Measurements from ENCODE around the gene MOB2.
A peak's percentile ranks its signal among the peaks of the same experiment; 100 is the strongest.

Gene MOB2

DNA sequence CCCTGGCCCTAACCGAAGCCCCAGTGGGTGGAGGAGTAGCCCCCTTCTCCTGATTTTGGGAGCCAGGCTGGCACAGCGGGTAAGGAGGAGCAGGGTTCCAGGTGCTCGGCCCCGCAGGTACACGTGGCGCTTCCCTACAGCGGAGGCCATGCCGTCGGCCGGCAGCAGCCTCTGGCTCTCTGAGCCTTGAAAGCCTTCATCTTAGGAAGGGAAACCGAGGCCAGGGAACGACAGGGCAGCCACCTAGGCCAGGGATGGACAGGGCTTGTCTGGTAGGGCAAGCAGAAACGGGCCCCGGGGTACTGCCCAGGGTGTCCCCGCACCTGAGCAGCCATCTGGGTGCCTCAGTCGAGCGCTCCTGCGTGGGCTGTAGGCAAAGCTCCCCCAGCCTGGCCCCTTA, 28.7 kb downstream of the MOB2 start:
- no peak for DNase-seq (ENCODE audit: low read depth in 2 of 3, low spot score in 2 of 3)

DNA sequence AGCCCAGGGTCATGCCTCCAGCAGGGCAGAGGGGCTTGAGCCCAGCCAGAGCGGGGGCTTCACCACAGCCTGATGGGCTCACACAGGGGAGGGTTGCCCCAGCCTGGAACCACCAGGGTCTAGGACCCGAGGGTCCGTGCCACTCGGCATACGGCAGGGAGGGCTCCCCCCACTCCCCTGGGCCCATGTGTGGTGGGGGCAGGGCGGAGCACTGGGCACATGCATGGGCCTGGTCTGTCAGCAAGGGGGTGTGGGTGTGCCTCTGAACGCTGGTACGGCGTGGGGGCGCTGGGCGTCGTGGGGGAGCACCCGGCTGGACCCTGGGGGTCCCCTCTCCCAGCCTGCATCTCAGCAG, 29.3 kb downstream of the MOB2 start:
- DNase-seq (ENCODE audit: low read depth in 2 of 3, low spot score in 2 of 3), result no peak

DNA sequence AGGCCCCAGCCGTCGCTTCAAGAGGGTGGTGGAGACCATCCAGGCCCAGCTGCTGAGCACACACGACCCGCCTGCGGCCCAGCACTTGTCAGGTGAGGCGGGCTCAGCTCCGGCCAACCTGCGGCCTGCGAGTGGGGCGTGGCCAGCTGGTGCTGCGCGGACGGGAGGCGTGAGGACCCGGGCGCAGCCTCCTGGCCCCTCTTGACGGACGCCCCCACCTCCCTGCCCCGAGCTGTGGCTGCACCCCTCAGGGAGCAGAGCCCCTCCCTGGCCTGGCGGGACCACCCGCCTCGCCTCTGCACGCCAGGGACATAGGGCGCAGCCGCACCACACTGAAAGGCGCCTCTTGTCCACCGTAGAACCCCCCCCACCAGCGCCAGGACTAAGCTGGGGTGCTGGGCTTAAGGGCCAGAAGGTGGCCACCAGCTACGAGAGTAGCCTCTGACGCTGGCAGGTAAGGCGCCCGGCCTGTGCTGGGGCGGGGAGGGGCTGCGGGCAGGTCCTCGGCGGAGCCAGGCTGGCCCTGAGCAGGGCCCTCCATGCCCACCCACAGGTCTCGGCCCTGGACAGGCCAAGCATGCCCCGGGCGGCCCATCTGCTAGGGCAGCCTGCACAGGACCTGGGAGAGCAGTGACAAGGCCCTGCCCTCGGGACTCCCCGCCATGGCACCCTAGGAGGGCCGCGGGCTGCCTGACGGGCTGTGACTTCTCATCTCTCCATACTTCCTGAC, 29.8 kb downstream of the MOB2 start:
- no peak for DNase-seq (ENCODE audit: low read depth in 2 of 3, low spot score in 2 of 3)

DNA sequence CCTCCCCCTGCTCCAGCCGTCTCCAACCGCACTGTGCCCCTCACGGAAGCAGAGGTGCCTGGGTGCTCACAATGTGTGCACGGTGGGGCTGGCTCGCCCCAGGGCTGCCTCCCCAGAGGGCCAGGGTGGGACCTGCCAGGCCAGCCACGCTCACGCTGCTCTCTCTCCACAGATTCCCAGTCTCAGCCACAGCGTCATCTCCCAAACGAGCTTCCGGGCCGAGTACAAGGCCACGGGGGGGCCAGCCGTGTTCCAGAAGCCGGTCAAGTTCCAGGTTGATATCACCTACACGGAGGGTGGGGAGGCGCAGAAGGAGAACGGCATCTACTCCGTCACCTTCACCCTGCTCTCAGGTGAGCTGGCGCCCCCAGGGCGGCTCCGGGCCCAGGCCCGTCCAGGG, 30.4 kb downstream of the MOB2 start:
- no peak for DNase-seq (ENCODE audit: low read depth in 2 of 3, low spot score in 2 of 3)

DNA sequence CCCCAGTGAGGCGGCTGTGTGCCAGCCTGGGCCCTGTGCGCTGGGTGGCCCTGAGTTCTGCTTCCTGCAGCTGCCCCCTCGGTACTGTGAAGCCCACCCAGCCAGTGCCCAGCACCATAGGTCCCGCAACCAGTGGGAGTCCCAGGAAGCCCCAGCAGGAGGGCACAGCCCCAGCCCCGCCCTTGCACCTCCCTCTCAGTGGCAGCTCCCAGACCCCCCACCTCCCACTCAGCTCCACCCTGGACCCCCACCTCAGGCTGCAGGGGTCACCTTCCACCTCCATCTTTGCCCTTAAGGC, 30.9 kb downstream of the MOB2 start:
- DNase-seq (ENCODE audit: low read depth in 2 of 3, low spot score in 2 of 3), result no peak

DNA sequence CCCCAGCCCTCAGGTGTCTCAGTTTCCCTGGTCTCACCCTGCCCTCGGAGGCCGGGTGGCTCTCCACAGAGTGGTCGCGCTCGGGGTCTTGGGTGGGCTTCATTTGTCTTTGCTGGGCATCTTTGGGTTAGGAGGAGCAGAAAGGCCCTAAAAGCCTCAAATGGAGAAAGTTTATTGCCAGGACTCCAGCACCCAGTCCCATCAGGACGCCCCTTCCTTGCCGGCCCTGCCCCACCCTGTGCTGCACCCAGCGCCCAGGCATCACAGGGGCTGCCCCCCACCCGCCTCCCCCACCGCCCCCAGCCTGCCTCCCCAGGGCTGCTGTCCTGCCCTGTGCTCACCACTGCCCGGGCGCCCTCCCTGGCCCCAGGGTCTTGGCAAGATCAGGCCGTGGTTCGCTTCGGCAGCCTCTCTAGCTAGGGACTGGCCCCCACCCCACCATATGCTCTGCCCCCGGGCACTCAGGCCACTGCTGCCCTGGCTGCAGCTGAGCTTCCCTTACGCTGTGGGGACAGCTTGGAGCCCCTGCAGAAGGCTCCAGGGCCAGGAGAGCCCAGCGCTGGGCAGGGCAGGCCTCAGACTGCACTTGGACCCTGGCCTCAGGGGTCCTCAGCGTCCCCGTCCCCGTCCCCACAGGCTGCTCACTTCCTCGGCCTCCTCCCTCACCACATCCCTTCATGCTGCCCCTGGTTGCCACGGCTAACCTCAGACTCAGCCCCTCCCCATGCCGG, 31.4 kb downstream of the MOB2 start:
- no peak for DNase-seq (ENCODE audit: low read depth in 2 of 3, low spot score in 2 of 3)

DNA sequence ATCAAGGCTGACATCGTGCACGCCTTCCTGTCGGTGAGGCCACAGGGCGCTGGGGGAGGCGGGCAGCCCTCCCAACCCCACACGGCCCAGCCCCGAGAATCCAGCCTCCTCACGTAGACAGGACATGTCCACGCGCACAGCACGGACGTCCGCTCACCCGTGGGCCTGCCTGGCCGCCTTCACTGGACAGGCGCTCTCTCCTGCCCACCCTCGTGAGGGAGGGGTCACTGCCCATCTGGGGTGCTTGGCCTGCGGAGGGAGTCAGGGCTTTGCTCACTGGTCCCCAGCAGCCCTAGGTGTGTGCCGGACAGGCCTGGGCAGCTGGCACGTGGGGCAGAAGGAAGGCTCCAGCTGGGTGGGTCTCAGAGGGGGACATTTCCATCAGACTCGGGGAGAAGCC, 32.0 kb downstream of the MOB2 start:
- DNase-seq (ENCODE audit: low read depth in 2 of 3, low spot score in 2 of 3), result no peak

DNA sequence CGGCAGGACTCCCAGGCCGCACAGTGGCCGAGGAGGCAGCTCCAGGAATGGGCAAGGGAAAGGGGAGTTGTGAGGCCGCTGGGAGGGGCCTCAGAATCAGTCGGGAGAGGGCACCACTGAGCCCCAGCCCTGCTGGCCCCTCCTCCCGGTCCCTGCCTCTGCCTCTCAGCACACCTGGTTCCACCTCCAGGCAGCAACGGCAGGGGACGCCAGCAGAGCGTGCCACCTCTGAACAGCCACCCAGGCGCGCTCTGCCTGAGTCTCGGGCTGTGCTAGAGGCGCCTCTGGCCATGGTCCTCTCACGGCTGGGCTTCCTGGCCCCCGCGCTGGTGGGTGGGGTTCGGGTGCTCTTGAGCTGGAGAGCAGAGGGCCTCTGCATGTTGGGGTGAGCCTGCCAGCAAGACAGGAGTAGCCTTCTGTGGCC, 33.0 kb downstream of the MOB2 start:
- peak in 1 of 3 experiments; percentile 8 for DNase-seq (ENCODE audit: low read depth in 2 of 3, low spot score in 2 of 3)

DNA sequence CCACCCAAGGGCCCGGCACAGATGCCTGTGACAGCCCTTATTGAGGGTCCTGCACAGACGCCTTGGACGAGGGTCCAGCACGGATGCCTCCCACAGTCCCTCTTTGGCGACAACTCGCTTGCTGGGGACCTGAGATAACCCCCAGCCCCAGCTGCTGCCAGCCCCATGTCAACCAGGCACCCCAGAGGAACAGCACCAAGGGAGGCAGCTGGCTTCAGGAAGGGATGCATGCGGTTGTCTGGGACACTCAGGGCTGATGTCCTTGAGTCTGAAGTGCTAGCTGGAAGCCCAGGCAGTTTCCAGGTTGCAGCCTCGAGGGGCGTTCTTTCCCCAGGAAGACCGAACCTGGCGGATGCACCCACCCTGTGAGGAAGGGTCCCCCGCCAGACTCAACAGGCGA, 33.8 kb downstream of the MOB2 start:
- no peak for DNase-seq (ENCODE audit: low read depth in 2 of 3, low spot score in 2 of 3)

DNA sequence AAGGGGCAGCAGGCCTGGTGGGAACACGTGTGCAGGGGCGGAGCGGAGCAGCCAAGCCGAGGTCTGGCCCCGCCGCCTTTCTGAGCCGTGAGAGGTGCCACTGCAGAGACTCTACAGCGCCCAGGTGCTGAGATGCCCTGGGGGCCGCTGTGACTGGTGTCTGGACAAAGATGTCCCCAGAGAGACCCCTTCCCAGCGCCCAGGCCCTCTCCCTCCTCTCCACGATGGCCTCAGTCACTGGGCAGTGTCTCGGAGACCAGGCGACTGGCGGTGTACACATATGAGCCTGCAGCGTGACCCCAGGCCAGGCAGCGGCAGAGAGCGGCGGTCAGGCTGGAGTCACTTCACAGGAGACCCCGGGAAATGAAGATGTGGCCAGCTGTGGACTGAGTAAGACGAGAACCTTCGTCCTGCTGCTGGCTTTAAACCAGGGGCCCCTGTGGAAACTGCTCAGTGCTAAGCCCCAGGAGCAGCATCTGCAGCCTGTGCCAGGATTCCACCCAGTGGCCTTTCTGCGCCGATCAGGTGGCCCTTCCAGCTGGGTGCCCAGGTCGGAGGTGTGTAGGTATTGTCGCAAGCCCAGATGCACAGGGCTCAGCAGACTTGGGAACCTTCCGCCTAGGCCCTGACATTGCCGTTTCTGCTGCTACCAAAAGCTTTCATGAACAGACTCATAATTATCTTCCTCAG, 34.7 kb downstream of the MOB2 start:
- no peak for DNase-seq (ENCODE audit: low read depth in 2 of 3, low spot score in 2 of 3)

DNA sequence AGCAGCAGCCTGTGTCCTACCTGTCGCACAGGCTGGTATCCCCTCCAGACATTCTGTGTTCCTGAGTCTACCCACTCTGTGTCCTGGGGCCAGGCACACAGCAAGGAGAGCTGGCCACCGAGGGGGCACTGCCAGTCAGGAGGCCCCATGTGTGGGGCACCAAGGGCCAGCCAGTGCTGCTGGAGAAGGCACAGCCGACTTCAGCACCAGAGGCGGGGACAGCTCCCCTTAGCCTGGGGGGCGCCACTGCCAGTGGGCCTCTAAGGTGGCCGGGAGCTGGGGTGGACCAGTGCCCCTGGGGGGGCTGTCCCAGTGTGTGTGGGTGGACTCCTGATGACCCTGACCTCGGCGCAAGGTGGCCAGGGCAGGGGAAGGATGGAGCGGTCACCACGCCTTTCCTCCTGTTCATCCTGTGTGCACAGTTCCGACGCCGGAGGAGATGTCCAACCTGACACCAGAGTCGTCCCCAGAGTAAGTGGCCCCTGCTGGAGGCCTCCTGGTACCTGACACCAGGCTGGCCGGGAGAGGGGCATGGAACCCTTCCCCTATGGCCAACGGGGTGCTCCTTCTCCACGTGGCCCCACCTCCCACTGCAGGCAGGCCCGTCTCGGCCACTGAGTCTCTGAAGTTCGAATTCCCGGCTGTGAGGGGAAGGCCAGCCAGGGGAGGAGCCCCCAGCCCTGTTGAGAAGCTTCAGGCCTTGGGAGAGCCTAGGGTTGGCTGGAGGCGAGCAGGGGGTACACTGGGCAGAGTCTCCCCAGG, 35.4 kb downstream of the MOB2 start:
- DNase-seq (ENCODE audit: low read depth in 2 of 3, low spot score in 2 of 3), result no peak

DNA sequence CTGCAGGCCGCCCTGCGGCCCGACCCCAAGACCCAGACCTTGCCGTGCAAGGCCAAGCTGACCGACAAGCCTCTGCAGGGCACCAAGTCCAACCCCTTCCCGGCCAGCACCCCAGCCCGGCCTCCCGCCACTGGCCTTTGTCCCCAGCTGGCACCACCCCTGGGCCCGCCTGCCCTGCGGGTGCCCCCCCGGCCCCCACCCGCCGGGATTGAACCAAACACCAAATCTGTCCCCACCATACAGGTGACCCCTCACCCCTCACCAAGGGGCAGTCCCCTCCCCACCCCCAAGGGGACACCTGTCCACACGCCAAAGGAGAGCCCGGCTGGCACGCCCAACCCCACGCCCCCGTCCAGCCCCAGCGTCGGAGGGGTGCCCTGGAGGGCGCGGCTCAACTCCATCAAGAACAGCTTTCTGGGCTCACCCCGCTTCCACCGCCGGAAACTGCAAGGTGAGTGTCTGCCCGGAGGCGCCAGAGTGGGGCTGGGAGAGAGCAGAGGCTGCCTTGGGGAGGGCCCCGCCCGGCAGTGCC, 36.2 kb downstream of the MOB2 start:
- DNase-seq (ENCODE audit: low read depth in 2 of 3, low spot score in 2 of 3), result no peak

DNA sequence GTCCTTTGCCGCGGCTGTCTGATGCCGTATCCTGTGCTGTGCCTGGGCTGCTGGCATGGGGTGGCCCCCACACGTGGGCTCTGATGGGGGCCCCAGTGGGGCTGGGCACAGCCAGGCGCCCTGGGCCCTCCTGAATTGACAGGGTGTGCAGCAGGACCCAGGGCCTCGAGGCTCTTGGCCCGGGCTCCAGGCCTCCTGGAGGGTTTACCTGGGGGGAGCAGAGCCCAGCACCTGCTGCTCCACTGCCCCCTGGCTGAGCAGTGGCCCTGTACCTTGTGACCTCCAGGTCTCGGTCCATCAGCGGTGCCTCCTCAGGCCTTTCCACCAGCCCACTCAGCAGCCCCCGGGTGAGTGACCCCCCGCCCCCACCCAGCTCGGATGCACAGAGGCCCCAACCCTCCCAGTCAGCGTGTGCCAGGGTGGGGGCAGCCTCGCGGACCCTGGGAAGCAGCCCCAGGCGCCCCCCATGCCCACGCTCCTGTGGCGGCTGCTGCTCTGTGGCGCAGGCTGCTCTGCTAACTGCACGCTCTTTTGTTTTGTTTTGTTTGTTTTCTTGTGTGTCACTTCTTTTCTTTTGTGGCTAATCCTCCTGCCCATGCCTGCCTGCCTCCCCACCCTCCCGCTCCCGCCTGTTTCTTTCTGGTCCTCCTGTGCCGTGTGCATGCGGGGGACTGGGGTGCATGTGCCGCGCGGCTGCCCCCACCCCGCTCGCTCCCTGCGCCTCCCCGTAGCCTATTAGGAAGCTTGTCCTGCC, 36.9 kb downstream of the MOB2 start:
- DNase-seq (ENCODE audit: low read depth in 2 of 3, low spot score in 2 of 3), result no peak

DNA sequence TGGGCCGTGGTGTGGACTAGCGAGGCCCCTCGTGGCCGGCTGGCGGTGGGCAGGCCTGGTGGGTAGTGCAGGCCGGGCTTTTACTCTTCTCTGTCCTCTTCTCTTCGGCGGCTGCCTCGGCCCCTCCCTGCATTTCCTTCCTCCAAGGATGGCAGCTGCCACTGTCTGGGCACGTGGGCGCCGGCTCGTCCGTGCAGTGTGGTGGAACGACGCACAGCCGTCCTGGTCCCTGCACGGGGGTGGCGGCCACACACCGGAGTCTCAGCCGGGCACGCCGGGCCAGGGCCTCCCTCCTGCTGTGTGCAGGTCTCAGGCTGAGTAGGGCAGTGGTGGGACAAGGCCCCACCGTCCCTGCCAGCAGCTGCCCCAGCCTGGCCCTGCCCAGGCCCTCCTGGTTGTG, 37.7 kb downstream of the MOB2 start:
- no peak for DNase-seq (ENCODE audit: low read depth in 2 of 3, low spot score in 2 of 3)

DNA sequence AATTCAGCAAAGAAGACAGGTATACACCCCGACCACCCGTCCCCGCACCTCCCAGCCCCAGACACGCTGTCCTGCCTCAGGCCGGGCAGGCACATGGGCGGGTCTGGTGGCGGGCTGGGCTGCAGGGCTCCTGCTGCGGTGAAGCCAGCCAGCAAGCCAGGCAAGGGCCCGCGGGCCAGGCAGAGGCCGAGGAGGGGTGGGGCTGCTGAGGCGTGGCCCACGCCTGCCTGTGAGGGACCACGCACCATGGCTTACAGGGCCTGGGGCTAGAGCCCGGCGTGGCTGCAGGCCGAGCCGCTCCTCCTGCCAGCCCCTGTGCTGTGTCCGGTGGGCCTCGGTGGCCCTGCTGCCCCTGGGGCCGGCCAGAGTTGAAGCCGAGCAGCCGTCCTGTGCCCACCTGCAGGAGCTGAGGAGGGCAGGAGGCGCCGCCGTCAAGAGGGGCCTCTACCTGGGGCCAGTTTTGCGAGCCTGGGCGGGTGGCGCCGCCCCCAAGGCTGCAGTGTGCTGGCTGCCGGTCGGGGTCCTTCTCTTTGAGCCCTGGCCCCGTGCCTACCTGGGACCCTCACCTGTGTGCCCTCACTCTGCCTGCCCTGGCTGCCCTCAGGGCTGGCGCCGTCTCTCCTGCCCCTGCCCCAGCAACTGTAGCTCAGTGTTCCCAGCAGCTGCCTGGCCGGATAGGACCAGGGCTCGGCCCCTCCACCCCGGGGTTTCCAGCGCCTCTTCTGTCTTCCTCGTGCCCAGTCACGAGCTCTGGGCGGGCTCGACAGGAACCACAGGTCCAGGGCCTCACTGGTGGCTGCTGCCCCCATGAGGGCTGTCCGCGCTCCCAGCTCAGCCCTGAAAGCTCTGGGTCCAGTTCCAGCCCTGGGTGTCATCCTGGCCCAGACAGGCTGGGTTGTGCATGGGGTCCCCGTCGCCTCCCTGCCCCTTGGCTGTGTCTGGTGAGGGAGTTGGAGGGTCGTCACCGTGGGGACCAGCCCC, 38.4 kb downstream of the MOB2 start:
- DNase-seq (ENCODE audit: low read depth in 2 of 3, low spot score in 2 of 3), result no peak

DNA sequence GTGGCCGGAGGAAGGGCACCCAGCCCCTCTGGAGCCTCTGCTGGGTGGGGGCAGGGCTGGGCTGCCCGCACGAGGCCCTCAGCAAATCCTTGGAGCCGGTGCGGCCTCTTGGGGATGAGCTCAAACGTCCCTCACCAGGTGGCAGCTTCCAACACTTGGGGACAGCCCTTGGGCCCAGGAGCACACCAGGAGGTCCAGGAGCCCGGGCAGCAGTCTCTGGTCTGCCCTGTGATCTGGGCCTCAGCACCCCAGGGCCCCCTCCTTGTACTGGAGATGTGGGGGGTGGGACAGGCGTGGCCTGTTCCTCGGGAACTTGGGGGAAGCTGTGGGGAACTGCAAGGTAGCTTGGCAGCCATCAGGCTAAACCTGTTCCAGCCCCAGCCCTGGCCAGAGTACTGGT, 40.0 kb downstream of the MOB2 start:
- DNase-seq (ENCODE audit: low read depth in 2 of 3, low spot score in 2 of 3), result no peak

DNA sequence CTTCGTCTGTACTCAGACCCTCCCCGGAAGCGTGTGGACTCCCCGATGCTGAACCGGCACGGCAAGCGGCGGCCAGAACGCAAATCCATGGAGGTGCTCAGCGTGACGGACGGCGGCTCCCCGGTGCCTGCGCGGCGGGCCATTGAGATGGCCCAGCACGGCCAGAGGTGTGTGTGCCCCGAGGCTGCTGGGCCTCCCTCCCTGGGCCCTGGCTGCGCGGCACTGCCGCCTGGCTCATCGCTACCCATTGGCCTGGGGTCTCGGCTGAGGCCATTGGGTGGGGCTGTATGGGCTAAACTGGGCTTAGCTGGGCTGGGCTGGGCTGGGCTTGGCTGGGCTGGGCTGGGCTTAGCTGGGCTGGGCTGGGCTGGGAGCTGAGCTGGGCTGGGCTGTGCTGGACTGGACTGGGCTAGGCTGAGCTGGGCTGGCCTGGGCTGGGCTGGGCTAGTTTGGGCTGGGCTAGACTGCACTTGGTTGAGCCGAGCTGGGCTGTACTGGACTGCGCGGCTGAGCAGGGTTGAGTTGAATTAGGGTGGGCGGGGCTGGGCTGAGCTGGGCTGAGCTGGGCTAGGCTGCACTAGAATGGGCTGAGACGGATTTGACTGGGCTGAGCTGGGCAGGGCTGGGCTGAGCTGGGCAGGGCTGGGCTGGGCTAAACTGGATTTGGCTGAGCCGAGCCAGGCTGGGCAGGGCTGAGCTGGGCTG, 40.7 kb downstream of the MOB2 start:
- no peak for DNase-seq (ENCODE audit: low read depth in 2 of 3, low spot score in 2 of 3)

DNA sequence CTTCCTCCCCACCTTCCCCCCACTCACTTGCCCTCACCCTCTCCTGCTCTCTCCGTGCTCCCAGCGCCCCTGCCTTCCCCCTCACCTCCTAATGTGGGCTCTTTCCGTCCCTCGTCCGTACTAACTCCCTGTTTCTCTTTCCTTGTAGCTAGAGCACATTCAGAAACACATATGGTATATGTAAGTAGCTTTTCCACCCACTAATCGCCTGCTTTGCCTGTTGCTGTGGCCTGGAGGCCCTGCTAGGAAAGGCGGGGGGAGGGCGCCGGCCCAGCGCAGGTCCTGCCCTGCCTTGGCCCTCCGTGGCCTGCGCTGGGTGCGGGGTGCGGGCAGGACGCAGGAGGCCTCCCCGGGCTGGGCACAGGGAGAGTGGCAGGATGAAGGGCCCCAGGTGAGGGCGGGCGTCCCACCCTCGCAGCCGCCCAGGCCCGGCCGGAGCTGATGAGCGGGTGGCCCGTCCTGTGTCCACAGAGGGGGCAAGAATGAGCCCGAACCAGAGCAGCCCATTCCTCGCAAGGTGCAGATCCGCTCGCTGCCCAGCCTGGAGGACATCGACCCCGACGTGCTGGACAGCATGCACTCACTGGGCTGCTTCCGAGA, 41.7 kb downstream of the MOB2 start:
- no peak for DNase-seq (ENCODE audit: low read depth in 2 of 3, low spot score in 2 of 3)

DNA sequence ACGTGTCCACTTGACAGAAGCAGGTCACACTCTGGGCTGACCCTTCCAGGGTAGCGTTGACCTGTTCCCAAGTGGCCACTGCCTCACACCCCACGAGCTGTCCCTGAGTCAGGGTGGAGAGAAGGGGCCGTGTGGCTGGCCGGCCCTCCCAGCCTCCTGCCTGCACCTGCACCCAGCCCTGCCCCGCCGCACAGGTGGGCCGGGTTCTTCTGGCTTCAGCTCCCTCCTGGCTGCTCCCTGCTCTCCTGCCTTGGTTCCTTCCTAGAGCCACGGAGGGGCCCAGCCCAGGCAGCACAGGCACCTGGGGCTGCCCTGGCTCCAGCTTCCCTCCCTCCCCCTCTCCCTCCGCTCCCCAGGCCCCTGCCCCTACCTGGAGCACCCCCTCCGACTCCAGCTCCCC, 42.3 kb downstream of the MOB2 start:
- DNase-seq (ENCODE audit: low read depth in 2 of 3, low spot score in 2 of 3), result no peak

Data from activated CD8-positive, alpha-beta memory T cell treated with anti-CD3 and anti-CD28 coated beads for 48 hours (primary cell).